WERI-Rb-1 (cell line): ENCODE results near the gene APLNR.

Experiments
- DNase-seq: peaks from one replicate; pipeline ENCODE4 v3.0.0-alpha.2; 2020
- H3K27ac ChIP-seq: fragments of 250-450 bp; sonication (Bioruptor Pico); 2 replicates; pipeline ENCODE4 v1.5.1; 2020; ENCODE audit warnings: mild to moderate bottlenecking, moderate library complexity
- H3K27me3 ChIP-seq: fragments of 250-450 bp; sonication (Bioruptor Pico); 2 replicates; pipeline ENCODE4 v1.5.1; 2021; ENCODE audit warnings: mild to moderate bottlenecking, low read depth, moderate library complexity; ENCODE audit not compliant: insufficient read depth, severe bottlenecking
- H3K36me3 ChIP-seq: fragments of 250-450 bp; sonication (Bioruptor Pico); 2 replicates; pipeline ENCODE4 v1.5.1; 2020; ENCODE audit warnings: mild to moderate bottlenecking, moderate library complexity
- H3K4me3 ChIP-seq: 2 replicates; pipeline ENCODE4 v1.5.1; 2011; ENCODE audit warnings: low read depth, mild to moderate bottlenecking, control low read depth, low read length
- H3K9me3 ChIP-seq: fragments of 250-450 bp; sonication (Bioruptor Pico); 2 replicates; pipeline ENCODE4 v1.5.1; 2021; ENCODE audit warnings: mild to moderate bottlenecking, moderate library complexity; ENCODE audit not compliant: severe bottlenecking
- CTCF ChIP-seq: IDR thresholded peaks from 2 replicates; pipeline ENCODE4 v1.5.1; 2011; ENCODE audit warnings: low read depth, mild to moderate bottlenecking, control low read depth, inconsistent platforms, low read length

Gene APLNR

GRCh38 chr11:57217053-57217452 lies 20.0 kb downstream of the APLNR start:
- no peak for DNase-seq
- H3K27me3 ChIP-seq = no peaks in the 10 kb centered on the region
- no peak overlapping the region for H3K27ac ChIP-seq
- H3K36me3 ChIP-seq = no peaks in the 10 kb centered on the region
- H3K9me3 ChIP-seq = no peaks in the 10 kb centered on the region
- no peak overlapping the region for H3K4me3 ChIP-seq
- TF ChIP-seq CTCF = no peak

DNA sequence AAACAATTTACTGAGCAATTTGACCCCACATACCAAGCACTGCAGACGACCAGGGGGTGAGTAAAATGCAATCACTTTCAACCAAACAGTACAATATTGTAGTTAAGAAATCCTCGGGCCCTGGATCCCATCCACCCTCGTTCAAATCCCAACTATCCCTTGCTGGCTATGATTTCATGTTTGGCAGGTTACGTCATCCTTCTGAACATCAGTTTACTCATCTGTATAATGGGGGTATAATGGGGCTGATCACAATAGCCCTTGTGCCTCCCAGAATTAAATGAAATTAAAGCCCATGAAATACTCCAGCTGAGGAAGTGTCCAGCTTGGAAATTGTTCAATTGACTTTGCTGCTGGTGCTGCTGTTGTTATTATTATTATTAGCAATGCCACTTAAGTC lies 20.6 kb downstream of the APLNR start:
- TF ChIP-seq CTCF = no peak
- H3K27me3 ChIP-seq = no peaks in the 10 kb centered on the region
- no peaks in the 10 kb centered on the region for H3K36me3 ChIP-seq
- no peaks in the 10 kb centered on the region for H3K9me3 ChIP-seq
- H3K4me3 ChIP-seq = no peak overlapping the region
- H3K27ac ChIP-seq = no peak overlapping the region
- DNase-seq = no peak

GRCh38 chr11:57214494-57214893 lies 22.6 kb downstream of the APLNR start:
- no peak overlapping the region for H3K4me3 ChIP-seq
- H3K36me3 ChIP-seq = no peaks in the 10 kb centered on the region
- no peaks in the 10 kb centered on the region for H3K27me3 ChIP-seq
- H3K27ac ChIP-seq = peak overlapping the region; percentile 93
- H3K9me3 ChIP-seq = no peaks in the 10 kb centered on the region
- no peak for TF ChIP-seq CTCF
- DNase-seq = no peak

DNA sequence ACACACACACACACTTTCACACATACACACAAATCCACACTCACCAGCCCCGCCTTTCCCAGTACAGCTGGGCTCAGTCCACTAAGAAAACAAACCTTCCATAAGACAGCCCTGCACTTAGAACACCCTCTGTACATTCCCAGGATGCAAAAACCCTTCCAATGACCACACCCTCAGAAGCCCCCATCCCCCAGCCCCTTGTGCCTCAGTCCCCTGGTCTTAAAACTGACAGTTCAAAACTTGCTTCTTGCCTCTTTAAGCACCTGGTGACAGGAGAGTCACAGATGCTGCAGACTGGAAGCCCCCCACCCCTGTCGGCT lies 23.0 kb downstream of the APLNR start:
- no peak overlapping the region for H3K4me3 ChIP-seq
- peak; percentile 16 for DNase-seq
- no peaks in the 10 kb centered on the region for H3K27me3 ChIP-seq
- no peaks in the 10 kb centered on the region for H3K9me3 ChIP-seq
- H3K36me3 ChIP-seq = no peaks in the 10 kb centered on the region
- peak overlapping the region; percentile 93 for H3K27ac ChIP-seq
- no peak for TF ChIP-seq CTCF

DNA sequence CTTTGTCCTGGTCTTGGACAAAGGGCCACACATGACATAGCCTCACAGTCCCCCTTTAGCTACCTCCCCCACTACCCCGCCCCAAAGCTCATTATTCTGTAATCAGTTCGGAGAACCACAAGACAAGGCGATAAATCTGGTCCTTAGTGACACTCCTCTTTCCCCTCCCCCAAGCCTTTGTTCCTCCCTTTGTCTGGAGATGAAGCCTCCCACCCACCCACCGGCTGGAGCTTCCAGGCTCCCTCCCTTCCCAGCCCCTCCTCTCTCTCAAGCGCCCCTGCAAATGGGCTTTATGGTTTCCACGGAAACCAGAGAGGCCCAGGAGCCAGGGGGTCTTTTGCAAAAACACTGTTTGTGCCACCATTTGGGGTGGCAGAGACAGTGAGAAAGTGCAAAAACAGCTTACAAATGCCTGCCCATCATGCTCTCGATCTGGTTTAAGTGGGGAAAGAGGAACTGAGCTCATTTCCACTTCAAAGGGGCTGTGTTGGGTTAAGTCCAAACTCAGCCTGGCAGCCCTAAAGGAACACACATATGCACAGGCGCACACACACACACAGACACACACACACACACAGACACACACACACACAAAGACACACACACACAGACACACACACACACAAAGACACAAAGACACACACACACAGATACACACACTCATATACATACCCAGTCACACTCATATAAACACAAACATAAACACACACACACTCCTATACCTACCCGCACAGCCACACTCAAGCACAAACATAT lies 23.5 kb downstream of the APLNR start:
- H3K27me3 ChIP-seq = no peaks in the 10 kb centered on the region
- peak overlapping the region; percentile 93 for H3K27ac ChIP-seq
- DNase-seq = peak; percentile 91
- no peaks in the 10 kb centered on the region for H3K36me3 ChIP-seq
- H3K4me3 ChIP-seq = peak overlapping the region; percentile 18
- no peaks in the 10 kb centered on the region for H3K9me3 ChIP-seq
- no peak for TF ChIP-seq CTCF

DNA sequence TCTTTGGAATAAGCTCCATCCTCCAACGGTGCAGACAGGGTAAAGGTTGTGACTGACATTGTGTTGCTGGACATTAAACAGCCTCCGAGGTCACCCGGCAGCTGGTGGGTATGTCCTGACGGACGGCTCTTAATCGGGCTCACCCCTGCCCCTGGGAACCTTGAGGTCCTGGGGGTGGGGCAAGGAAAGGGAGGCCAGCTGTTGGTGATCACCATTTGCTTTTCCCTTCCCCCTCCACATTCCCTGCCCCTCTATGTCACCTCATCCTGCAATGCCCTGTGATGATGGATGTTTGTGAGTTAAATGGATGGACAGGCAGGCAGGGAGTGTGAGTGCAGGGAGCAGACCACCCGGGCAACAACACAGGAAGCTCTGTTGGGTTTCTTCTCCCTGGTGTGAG lies 26.3 kb downstream of the APLNR start:
- no peak for TF ChIP-seq CTCF

More for the DNA sequence above, 26.3 kb downstream of the APLNR start:
- Histone ChIP-seq H3K9me3 (peaks cover 2% of the 10 kb centered on the region), H3K36me3 (no peaks in the 10 kb centered on the region), H3K4me3 (no peak overlapping the region), H3K27ac (peak overlapping the region; percentile 78), H3K27me3 (no peaks in the 10 kb centered on the region)
- DNase-seq = peak; percentile 78
